Measurements from ENCODE around the gene NGEF. TPM values are rescaled to one million over a fixed set of nuclear protein-coding genes. Genes with fewer than 3 reads are reported as not detected.

NGEF gene
- total RNA-seq, 1 donor from 2014 or later = 0.16 TPM

- TF ChIP-seq CTCF (IDR thresholded peaks at IDR 0.05; ENCODE audit: borderline replicate concordance) = no peak
- H3K4me3 ChIP-seq = no peak overlapping the region
- H3K27me3 ChIP-seq (ENCODE audit: low read depth) = peaks cover 92% of the 10 kb centered on the region
These were observed 31.7 kb downstream of the NGEF start for GRCh38 chr2:232981356-232981755.

GRCh38 chr2:232980683-232981082 lies 32.4 kb downstream of the NGEF start:
- TF ChIP-seq CTCF (IDR thresholded peaks at IDR 0.05; ENCODE audit: borderline replicate concordance) = no peak
- intact Hi-C loops (cut with micrococcal nuclease) = no loop called here
- peaks cover 94% of the 10 kb centered on the region for H3K27me3 ChIP-seq (ENCODE audit: low read depth)

More at GRCh38 chr2:232981356-232981755, 31.7 kb downstream of the NGEF start:
- Histone ChIP-seq H3K4me1 (no peaks in the 10 kb centered on the region), H3K36me3 (no peaks in the 10 kb centered on the region), H3K9me3 (replicated peaks) (peaks cover 8% of the 10 kb centered on the region), H3K27ac (replicated peaks) (no peak overlapping the region)
- intact Hi-C loops (cut with micrococcal nuclease) = no loop called here
- no peak for DNase-seq

GRCh38 chr2:232979871-232980461 lies 33.1 kb downstream of the NGEF start:
- Histone ChIP-seq H3K27ac (replicated peaks) (no peak overlapping the region), H3K27me3 (ENCODE audit: low read depth) (peaks cover 94% of the 10 kb centered on the region), H3K4me3 (no peak overlapping the region), H3K36me3 (no peaks in the 10 kb centered on the region), H3K4me1 (no peaks in the 10 kb centered on the region), H3K9me3 (replicated peaks) (no peaks in the 10 kb centered on the region)
- TF ChIP-seq CTCF (IDR thresholded peaks at IDR 0.05; ENCODE audit: borderline replicate concordance) = no peak
- intact Hi-C loops (cut with micrococcal nuclease) = no loop called here
- no peak for DNase-seq

More at GRCh38 chr2:232980683-232981082, 32.4 kb downstream of the NGEF start:
- H3K36me3 ChIP-seq = no peaks in the 10 kb centered on the region
- H3K9me3 ChIP-seq (replicated peaks) = peaks cover 2% of the 10 kb centered on the region
- DNase-seq = no peak
- H3K4me3 ChIP-seq = no peak overlapping the region
- no peak overlapping the region for H3K27ac ChIP-seq (replicated peaks)
- H3K4me1 ChIP-seq = no peaks in the 10 kb centered on the region

GRCh38 chr2:232977438-232977971 lies 35.6 kb downstream of the NGEF start:
- no peak for DNase-seq
- peaks cover 78% of the 10 kb centered on the region for H3K27me3 ChIP-seq (ENCODE audit: low read depth)
- no peaks in the 10 kb centered on the region for H3K36me3 ChIP-seq
- no peak for TF ChIP-seq CTCF (IDR thresholded peaks at IDR 0.05; ENCODE audit: borderline replicate concordance)
- intact Hi-C loops (cut with micrococcal nuclease) = no loop called here
- no peak overlapping the region for H3K27ac ChIP-seq (replicated peaks)
- H3K9me3 ChIP-seq (replicated peaks) = peaks cover 6% of the 10 kb centered on the region
- H3K4me1 ChIP-seq = no peaks in the 10 kb centered on the region
- H3K4me3 ChIP-seq = no peak overlapping the region

- intact Hi-C loops (cut with micrococcal nuclease) = no loop called here
These were observed 36.2 kb downstream of the NGEF start for GRCh38 chr2:232976666-232977437.

More at GRCh38 chr2:232976666-232977437, 36.2 kb downstream of the NGEF start:
- peaks cover 77% of the 10 kb centered on the region for H3K27me3 ChIP-seq (ENCODE audit: low read depth)
- peaks cover 6% of the 10 kb centered on the region for H3K9me3 ChIP-seq (replicated peaks)
- H3K4me3 ChIP-seq = no peak overlapping the region
- no peaks in the 10 kb centered on the region for H3K36me3 ChIP-seq
- no peak for TF ChIP-seq CTCF (IDR thresholded peaks at IDR 0.05; ENCODE audit: borderline replicate concordance)
- H3K4me1 ChIP-seq = no peaks in the 10 kb centered on the region
- no peak for DNase-seq
- no peak overlapping the region for H3K27ac ChIP-seq (replicated peaks)

Measured in left ventricle myocardium inferior (tissue), 1 donor.